Activated CD8-positive, alpha-beta memory T cell treated with anti-CD3 and anti-CD28 coated beads for 24 hours (primary cell): ENCODE results near the gene NEK8.
"Not testable (repeated sequence)": the region's sequence is repeated elsewhere in the genome, so short reads cannot be mapped to it uniquely, and the experiment has no call there.

Source experiments
- DNase-seq: peaks from one replicate; pipeline ENCODE4 v3.0.0-alpha.2; 2020

NEK8 gene

DNA sequence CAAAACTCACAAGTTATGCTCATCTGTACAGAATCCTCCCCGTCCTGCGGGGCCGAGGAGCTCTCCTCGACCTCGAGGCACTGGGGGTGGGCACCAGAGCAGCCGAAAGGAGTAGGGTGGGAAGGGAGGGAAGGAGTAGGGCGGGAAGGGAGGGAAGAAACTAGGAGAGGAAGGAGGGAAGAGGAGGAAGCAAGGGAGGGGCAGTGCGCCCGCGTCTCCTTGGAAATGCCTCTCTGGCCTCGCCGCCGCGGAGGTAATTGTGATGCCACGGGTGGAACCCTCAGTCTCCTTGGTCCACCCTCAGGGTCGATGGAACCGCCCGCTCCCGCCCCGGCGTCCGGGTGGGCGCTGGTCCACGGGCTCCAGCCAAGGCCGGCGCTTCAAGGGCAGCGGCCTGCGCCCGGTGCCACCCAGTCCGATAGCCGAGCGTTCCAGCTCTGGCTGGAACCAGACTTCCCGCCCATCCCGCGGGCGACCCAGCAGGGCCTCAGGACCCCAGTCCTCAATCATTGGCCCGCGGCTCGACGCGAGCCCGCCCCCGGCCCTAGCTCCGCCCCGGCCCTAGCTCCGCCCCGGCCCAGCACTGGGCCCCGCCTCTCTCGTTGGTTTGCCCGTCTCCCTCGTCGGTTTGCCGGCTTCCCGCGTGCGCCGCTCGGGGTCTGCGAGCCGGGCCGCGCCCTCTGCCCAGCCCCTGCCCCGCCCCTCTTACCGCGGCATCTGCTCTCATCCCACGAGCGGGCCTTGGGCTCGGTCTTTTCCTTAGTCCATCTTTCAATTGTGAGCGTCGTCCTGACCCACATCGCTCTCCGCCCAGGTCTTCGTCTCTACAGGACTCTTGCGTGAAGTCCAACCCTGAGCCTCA is 17.5 kb upstream of the NEK8 start:
- peak; percentile 96 for DNase-seq

DNA sequence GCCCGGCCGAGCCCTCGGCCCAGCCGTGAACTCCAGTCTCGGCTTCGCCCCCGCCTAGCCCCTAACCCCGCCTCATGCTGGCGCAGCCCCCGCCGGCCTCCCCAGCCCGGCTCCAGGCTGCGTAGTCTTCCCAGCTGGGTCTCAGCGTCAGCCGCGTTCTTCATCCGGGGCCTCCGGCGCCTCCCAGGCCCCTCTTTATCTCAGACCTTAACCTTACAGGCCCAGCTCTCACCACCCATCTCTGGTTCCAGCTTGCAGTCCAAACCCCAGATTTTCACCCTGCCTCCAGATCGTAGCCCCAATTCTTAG is 16.9 kb upstream of the NEK8 start, which contains the start of gene PROCA1:
Gene PROCA1 (minus strand): TSS at position 166 of the 309 bp plus-strand sequence. CDS start 228 bp downstream, outside the sequence.
- DNase-seq, result no peak

DNA sequence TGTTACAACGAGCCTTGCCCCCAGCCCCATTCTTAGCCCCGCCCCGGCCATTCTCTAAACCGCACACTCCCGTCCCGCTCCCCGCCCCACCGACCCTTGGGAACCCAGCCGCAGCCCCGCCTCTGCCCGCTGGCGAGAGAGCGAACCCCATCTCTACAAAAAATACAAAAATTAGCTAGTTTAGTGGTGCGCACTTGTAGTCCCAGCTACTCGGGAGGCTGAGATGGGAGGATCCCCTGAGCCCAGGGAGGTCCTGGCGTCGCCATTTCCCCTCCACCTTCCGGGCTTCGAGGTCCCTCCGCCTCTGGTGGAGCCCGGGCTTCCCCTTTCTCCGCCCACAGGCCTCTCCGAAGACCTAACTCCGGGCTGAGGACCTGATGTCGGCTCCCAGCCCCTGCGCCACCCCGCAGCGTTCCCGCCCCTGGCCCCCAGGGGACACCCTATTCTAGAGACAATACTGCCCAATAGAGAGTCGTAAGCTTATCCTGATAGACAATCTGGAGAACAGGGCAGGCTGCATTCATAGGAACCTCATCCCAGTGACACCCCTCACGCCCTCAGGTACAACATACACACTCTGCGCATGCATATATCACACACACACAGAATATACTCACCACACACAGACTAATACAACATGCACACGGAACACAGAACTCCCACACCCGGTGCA is 16.4 kb upstream of the NEK8 start:
- DNase-seq, result peak; percentile 84

GRCh38 chr17:28712705-28713415 is 15.7 kb upstream of the NEK8 start:
- no peak for DNase-seq

GRCh38 chr17:28714281-28714680 is 14.3 kb upstream of the NEK8 start:
- DNase-seq, result no peak

DNA sequence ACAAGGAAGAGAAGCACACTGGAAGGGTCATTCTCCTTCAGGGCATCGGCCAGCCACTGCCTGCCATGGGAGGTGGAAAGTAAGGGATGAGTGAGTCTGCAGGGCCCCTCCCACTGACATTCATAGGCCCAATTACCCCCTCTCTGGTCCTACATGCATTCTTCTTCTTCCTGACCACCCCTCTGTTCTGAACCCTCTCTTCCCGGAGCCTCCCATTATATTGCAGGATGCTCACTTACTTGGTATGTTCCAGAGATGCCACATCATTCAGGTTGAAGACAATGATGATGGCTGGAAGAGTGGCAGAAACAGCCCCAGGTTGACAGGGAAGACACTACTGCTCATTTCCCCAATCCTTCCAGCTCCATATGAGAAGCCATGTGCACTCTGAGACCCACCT is 13.4 kb upstream of the NEK8 start:
- DNase-seq, result no peak

GRCh38 chr17:28716740-28717577 is 11.6 kb upstream of the NEK8 start:
- DNase-seq, result no peak

DNA sequence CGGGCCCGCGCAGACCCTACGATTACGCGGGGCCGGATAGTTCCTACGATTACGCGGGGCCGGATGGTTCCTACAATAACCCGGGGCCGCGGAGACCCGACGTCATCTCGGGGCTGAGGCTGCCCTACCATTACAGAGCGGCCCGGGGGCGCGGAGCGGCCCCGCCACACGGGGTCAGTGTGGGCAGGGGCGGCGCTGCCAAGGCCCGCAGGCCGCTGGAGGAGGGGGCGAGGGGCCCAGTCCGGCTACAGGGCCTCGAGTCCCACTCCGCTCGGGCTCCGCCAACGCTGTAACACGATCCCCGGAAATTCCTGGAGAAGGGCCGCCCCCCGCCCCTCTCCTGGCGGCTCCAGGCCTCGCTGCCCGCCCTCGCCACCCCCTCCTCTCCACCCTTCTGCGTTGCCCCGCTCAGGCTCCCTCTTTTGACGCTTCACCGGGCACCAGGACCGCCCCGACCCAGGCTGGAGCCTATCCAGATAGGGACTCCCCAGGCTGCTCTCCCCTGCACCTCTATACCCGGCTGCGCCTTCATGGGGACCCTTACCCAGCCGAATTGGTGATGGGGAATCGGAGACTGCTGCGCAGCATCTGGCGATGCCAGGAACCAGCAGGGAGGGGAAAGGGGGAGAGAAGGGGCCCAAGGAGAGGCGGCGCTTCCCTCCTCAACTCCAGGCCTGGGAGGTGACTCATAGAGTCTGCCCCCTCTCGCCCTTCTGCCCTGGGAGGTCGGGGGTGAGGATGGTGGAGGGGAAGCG is 10.8 kb upstream of the NEK8 start, which contains the start of gene RAB34:
Gene RAB34 (minus strand): TSS at position 291 of the 755 bp plus-strand sequence. CDS start 602 bp downstream, outside the sequence.
- DNase-seq, result no peak

- no peak for DNase-seq
Observed at GRCh38 chr17:28718333-28719020, 10.1 kb upstream of the NEK8 start.

- no peak for DNase-seq
Observed at GRCh38 chr17:28719021-28719433, 9.6 kb upstream of the NEK8 start.

- no peak for DNase-seq
Observed at GRCh38 chr17:28720247-28720996, 8.2 kb upstream of the NEK8 start.

DNA sequence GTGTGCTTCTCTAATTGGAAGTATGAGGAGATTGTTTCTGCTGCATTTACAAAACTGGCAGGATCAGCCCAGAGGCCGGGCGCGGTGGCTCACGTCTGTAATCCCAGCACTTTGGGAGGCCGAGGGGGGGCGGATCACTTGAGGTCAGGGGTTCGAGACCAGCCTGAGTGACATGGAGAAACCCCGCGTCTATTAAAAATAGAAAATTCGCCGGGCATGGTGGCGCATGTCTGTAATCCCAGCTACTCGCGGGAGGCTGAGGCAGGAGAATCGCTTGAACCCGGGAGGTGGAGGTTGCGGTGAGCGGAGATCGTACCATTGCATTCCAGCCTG is 7.6 kb upstream of the NEK8 start:
- peak; percentile 71 for DNase-seq

DNA sequence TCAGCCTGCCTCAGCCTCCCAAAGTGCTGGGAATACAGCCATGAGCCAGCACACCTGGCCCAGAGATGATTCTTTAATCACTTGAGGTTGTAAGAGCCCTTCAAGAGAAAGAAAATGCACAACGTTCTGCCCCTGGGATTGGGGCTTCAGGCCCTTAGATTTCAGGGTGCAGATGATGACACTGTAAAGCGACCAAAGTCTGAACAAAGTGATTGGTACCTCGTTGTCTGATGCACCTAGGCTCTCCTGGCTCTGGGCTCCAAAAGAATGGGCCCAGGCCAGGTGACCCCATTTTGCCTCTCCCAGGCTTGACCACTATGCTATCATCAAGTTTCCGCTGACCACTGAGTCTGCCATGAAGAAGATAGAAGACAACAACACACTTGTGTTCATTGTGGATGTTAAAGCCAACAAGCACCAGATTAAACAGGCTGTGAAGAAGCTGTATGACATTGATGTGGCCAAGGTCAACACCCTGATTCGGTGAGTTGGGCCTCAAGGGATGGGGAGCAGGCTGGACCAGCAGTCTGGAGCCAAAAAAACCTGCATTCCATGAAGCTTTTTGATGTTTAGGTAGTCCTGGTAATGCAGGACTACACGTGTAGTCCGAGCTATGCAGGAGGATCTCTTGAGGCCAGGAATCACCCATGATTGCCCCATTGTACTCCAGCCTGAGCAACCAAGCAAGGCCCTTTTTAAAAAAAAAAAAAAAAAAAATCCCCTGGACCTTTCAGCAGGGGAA is 6.0 kb upstream of the NEK8 start:
- DNase-seq, result no peak

DNA sequence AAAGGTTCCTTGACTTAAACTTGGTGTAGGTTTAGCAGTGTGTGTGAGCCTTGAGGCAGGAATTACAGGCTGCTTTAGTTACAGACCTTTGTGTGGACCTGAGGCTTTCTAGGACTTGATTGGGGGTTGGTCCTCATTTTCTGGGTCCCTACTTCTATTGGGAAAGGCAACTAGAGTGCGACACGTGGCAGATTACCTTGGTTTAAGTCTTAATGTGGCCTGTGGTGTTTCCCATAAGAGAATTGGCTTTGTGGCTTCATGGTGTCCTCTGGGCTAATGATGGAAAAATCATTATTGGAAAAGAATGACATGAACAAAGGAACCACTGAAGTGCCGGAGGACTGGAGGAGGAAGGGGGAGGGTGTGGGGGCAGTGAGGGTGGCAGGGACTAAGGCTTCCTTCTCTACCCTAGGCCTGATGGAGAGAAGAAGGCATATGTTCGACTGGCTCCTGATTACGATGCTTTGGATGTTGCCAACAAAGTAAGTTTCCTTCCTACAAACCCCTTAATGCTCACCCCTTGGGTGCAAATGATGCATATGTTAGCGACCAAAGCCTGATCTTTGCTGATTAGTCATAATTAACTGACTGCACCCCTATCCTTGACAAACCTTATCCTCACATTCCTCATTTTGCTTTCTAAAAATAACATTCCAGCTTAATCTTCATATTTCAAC is 5.3 kb upstream of the NEK8 start:
- DNase-seq, result no peak

DNA sequence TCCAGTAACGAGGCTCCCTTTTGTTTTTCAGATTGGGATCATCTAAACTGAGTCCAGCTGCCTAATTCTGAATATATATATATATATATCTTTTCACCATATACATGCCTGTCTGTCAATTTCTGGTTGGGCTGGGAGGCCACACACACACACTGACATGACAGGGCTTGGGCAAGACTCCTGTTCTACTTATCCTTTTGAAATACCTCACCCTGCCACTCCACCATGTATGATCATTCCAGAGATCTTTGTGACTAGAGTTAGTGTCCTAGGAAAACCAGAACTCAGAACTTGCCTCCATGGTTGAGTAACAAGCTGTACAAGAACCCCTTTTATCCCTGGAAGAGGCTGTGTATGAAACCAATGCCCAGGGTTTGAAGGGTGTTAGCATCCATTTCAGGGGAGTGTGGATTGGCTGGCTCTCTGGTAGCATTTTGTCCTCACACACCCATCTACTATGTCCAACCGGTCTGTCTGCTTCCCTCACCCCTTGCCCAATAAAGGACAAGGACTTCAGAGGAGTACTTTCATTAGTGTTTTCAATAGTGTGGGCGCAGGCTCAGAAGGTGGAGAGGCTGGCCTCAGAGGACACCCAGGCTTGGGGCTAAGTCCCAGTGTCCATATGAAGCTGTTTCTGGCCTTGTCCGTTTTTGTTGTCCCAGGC is 4.6 kb upstream of the NEK8 start:
- not testable (repeated sequence) for DNase-seq

GRCh38 chr17:28724500-28725165 is 4.0 kb upstream of the NEK8 start:
- peak; percentile 73 for DNase-seq

- no peak for DNase-seq
Observed at GRCh38 chr17:28725166-28725659, 3.4 kb upstream of the NEK8 start.
